HG03135 (cell line): Measurements from ENCODE around the gene EIF4E2.

ENCODE experiments used
- ATAC-seq: cut with Tn5 transposase; IDR thresholded peaks from one replicate; pipeline ENCODE4 v1.9.1; 2021; ENCODE audit warnings: mild to moderate bottlenecking, moderate library complexity; ENCODE audit not compliant: unreplicated experiment

The EIF4E2 gene, protein sequence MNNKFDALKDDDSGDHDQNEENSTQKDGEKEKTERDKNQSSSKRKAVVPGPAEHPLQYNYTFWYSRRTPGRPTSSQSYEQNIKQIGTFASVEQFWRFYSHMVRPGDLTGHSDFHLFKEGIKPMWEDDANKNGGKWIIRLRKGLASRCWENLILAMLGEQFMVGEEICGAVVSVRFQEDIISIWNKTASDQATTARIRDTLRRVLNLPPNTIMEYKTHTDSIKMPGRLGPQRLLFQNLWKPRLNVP

DNA sequence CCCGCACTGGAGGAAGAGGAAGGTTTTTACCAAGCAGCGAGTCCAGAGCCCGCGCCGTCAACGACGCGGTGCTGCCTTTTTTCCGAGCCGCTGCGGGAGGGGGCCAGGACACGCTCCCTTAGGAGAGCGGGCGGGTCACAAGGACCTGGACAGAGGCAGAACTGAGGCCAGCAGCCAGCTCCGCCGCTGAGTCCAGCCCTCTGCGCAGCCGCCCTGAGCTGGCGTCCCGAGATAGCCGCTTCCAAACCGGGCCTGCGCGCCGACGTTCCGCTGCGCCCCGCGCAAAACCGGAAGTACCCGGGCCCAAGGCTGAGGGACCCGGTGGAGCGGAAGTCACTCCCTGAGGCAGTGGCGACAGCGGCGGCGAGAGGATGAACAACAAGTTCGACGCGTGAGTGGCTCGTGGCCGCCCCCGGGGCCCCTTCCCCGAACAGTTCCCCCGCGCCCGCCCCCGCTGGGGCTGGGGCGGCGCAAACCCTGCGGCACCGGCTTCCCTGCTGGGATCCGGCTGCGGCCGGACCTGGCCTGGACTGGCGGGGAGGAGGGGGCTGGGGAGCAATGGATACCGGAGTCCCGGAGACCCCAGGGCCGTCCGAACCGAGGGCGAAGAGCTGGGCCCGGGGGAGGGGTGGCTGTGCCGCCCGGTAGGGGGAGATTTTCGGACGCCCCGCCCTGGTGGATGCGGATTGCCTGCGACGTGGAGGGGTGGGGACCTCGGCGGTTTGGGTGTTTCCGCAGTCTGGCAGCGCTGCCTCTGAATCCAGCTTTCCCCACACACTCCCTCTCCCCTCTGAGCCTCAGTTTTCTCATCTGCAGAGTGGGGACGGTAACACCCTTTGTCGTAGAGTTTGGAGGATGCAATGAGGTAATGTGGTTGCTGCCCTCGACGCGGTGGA lies at the start of gene EIF4E2, which contains the start of gene TIGD1:
Gene EIF4E2 (plus strand): TSS at position 336 of the 896 bp plus-strand sequence. CDS start 36 bp downstream, at position 372.
Gene TIGD1 (minus strand): TSS at position 204 of the 896 bp plus-strand sequence. CDS start 675 bp downstream, outside the sequence.
- peak; percentile 89 for ATAC-seq

DNA sequence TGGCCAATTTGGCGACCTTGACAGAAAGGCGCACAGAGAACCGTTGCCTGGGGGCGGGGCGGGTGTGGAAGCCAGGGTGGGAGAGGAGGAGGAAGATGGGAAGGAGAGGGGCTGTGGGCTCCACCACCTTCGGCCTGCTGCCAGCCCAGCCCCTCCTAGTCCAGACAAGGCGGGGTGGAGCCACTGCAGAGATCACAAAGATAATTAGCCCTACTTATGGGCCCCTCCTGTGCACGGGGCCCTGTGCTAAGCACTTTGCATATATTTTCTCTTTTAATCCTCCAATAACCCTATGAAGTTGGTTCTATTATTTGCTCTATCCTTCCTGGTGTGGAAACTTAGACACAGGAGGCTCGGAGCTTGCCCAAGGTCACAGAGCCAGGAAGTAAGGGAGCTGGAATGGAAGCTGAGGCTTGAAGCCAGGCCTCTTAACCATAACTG lies 49.1 kb upstream of the EIF4E2 start:
- ATAC-seq: no peak

DNA sequence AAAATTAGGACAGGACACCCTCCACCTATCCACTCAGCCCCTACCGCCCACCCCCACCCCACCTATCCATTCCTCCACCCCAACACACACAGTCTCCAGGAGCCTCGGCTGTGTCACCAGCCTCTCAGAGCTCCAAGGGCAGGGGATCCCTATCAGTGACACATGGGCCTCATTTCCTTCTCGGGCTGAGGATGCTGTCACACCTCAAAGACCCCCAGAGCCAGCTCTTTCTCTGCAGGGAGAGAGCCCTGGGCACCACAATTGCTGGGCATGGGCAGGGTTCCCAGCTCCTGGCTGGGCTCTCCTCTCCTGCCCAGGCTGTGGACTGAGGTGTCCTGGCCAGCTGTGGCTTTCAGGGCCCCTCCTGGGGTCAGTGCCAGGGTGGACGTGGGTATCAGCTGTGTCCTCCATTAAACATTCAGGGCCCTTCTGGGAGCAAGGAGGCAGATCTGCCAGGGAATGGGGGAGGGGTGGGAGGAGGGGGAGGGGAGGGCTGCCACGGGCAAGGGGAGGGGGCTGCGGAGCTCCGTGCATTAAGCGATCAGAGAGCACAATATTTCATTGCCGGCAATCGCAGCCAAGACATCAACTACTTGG lies 48.6 kb upstream of the EIF4E2 start:
- ATAC-seq: no peak

DNA sequence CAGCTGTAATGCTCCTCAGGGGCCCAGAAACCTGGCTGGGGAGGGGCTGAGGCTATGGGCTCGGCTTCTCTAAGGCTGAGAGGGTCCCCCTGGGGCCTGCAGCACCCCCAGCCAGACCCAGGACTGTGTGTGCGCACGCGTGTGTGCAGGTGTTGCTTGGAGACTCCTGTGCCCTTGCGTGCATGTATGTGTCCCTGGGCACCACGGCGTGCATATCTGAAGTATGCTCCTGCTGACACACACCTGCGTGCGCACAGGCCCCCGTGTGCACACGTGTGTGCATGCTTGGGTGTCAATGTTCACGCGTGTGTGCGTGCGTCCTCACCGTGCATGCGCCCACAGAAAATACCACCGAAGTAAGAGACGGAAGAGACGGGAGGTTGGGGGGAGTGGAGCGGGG lies 48.0 kb upstream of the EIF4E2 start:
- no peak for ATAC-seq

DNA sequence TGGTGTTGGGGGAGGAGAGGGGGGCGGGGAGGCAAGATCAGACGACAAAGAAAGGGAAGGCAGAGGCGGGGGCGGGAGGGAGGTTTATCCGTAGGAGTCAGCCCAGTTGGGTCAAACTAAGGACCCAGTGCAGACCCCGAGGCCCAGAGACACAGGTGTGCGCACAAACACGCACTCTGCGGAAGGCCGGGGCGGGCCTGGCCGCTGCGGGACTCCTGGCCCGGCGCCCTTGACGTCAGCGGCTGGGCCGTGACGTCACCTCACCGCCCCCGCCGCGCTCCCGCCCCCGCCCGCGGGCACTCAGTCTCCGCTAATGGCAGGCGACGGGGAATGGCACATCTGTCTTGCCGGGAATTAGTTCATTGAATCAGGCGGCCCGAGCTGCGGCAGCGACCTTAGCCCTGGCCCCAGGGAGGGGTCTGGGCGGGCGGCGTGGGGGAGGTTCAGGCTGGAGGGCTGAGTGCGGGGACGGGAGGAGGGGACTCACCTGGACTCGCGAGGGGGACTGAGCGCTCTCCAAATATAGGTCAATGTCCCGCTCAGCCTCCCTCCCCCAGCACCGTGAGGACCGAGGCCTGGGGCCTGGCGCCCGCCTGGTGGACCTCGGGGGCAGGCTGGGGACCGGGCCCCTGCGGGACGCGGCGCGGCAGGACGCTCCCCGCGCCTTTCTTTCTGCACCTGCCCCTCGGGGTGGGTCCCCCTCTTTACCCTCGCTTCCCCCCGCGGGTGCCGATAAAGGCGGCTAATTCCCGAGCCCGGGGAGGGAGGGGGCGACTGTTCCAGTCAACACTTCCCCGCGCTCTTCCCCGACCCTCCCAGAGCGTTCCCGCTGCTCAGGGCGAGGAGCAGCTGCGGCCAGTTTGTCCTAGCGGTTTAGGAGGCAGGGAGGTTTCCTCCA lies 47.3 kb upstream of the EIF4E2 start:
- no peak for ATAC-seq

DNA sequence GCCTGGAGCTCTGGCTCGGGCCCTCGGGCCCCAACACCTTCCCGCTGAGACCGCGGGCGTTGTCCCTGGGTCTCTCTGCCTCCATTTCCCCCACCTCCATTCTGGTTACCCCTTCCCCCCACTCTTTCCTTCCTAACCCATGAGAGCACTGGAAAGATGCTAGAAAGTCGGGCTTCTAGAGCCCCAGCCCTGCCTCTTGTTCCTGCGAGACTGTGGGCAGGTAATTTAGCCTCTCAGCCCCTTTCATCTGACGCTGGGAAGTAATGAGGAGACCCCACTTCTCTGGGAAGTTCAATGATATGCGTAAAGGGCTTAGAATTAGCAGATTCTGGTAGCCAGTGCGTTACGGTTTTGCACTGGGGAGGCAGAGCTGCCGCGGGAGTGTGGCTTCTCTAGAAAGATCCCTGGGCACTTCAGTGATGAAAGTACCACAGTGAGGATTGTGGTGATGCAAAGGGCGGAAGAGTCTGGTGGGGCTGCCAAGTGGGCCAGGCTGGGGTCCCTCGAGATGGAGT lies 46.6 kb upstream of the EIF4E2 start:
- ATAC-seq: no peak

DNA sequence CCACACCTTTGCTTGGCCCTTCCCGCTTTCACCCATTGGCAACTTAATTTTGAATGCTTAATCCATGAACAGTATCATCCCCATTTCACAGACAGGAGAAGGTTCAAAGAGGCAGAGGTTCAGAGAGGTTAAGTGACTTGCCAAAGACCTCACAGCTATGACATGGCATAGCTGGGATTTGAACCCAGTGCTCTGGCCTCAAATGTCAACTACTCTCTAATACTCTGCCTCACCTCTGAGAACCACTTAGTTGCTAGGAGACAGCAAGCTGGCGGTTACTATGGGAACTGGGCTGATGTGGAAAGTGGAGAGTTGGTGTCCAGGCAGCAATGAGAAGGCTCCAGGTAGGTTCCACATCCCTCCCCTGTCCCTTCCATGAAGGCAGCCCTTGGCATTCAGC lies 46.1 kb upstream of the EIF4E2 start:
- ATAC-seq: no peak

DNA sequence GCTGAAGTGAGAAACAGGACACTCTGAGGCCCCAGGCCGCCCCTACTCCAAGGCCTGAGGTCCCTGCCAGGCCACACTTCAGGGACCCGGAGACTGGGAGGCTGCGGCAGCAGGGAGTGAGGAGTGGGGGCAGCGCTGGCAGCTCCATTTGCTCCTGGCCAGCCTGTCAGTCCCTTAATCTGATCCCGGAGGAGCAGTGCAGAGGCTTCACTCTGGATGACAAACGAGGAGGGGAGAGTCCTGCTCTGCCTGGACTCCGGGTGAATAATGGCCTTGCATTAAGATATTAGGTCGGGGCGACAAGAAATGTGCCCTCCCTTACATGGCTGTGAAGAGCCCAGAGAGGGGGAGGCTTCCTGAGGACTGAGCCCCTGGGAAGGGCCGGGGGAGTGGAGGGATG lies 44.6 kb upstream of the EIF4E2 start:
- ATAC-seq: no peak

DNA sequence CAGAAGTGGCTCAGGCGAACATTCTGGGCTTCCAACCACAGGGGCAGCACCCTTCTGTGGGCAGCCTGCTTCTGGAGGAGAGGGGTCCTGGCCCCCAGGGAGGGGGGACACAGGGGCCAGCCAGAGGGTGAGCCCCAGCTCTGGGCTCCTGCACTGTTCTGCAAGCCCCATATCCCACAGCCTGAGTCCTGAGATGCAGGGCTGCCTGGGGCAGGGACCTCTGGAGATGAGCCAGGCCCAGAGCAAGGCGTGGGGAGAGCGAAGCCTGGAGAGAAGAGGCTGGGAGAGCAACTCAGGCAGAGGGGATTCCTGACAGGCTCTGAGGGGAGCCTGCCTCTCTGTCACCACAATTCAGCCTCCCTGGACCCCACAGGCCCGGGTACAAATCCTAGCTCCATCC lies 43.8 kb upstream of the EIF4E2 start:
- no peak for ATAC-seq

DNA sequence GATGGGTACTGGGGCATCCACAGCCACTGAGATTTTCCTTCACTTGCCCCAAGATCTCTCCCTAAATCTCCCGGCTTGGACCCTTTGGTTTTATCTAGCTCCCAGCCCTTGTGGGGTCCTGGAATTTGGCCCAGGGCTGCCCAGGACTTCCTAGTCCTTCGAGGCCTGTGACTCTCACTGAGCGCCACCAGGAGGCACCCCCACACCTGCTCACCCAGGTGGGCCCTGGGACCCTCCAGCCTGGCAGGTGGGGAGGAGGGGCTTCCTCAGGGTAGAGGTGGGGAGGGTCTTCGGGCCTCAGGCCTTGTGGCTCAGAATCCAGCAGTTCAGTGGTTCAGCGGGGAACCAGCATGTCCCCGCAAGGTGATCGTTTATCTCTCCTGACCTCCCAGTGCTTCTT lies 42.2 kb upstream of the EIF4E2 start:
- ATAC-seq: no peak

DNA sequence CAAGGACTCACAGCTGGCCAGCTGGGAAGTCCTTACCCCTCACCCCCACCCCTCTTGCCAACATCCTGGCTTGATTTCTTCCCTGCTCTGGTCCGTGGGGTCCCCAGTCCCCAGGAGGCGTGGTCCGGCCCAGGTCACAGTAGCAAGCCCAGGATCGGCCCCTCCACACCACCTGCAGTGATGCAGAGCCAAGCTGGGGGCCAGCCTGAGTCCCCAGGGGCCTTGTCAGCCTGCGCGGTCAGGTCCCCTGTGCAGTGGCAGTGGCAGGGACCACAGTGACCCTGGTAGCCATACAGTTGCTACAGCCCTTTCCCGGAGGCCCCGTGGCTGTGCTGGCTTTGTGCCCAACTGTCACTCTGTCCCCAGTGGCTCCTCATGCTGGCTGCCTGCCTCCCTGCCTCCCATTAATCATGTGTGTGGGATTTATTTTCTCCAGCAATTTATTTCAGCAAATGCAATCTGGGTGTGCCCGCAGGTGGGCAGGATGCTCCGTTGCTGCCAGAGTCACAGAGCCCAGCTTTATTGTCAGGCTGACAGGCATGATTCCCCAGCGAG lies 39.1 kb upstream of the EIF4E2 start:
- no peak for ATAC-seq

DNA sequence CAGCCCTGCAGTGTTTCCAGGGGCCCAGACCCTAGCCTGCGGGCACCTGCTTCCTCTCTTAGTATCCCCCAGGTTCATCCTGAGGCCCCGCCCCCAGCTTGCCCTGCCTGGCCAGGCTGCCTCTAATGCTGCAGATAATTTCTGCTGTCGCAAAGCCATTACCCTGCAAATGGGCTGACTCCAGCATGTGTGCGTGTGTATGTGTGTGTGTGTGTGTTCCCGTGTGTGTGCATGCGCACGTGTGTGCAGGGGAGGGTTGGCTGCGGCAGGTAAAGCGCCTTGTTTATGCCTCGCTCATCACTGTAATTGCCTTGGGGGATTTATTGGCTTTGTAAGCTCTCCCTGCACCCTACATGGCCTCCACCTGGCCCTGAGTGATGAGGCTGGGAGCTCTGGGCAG lies 37.9 kb upstream of the EIF4E2 start:
- ATAC-seq: no peak

DNA sequence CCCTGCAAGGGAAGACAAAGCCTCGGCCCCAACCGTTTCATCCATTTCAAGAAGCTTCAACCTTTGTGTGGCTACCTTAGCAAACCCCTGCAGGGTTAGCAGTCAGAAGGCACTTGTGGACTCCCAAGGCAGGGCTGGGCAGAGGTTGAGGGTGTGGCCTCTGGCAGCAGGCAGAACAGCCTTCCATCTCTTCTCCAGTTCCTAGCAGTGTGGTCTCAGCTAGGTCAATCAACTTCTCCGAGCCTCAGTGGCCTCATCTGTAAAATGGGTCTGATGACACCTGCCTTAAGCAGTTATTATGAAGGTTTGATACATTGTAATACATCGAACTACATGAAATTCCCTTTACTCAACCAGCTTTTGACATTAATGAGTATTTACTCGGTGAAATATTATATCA lies 37.1 kb upstream of the EIF4E2 start:
- ATAC-seq: no peak

DNA sequence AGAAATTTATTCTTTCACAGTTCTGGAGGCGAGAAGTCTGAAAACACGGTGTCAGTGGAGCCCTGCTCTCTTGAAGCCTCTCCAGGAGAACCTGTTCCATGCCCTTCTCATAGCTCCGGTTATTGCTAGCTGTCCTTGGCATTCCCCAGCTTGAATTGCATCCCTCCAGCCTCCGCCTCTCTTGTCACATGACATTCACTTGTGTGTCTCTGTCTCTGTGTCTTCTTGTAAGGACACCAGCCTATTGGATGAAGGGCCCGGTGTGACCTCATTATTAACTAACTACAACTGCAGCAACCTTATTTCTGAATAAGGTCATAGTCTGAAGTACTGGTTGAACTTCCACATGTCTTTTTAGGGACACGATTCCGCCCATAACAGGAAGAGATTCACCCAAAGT lies 34.9 kb upstream of the EIF4E2 start:
- no peak for ATAC-seq

DNA sequence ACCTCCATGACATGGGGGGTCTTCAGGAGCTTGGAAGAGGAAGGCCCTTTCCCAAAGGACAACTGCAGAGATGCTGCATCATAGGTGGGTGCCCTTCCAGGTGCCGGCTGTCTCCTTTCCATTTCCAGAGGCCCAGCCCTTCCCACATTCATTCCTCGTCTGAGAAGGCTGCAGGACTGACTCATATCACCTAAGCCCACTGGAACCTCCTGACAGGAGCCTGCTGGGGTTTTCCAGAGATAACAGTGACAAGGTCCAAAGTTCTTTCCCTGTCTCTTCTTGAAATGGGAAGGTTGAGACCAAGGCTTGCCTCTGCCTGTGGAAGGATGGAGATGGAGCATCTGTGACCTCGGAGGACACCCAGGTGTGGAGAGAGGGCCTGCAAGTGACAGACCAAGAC lies 33.9 kb upstream of the EIF4E2 start:
- ATAC-seq: no peak

DNA sequence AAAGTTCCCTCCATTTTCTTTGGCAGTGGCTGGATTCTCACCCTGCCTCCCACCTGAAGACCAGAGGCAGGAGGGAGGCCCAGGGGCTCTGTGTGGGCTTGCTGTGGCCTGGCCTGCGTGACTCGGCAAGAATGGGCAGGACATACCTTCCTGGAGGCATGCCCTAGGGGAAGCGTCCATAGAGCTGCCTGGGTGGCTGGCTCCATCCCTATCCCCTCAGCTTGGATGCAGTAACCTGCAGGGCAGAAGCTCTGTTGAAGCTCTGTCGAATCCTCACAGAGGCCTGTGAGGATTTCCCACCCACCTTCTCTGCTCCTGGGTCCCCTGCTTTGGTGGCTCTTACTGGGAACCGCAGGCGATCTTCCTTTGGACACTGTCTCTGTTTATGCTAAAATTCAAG lies 31.6 kb upstream of the EIF4E2 start:
- ATAC-seq: no peak

DNA sequence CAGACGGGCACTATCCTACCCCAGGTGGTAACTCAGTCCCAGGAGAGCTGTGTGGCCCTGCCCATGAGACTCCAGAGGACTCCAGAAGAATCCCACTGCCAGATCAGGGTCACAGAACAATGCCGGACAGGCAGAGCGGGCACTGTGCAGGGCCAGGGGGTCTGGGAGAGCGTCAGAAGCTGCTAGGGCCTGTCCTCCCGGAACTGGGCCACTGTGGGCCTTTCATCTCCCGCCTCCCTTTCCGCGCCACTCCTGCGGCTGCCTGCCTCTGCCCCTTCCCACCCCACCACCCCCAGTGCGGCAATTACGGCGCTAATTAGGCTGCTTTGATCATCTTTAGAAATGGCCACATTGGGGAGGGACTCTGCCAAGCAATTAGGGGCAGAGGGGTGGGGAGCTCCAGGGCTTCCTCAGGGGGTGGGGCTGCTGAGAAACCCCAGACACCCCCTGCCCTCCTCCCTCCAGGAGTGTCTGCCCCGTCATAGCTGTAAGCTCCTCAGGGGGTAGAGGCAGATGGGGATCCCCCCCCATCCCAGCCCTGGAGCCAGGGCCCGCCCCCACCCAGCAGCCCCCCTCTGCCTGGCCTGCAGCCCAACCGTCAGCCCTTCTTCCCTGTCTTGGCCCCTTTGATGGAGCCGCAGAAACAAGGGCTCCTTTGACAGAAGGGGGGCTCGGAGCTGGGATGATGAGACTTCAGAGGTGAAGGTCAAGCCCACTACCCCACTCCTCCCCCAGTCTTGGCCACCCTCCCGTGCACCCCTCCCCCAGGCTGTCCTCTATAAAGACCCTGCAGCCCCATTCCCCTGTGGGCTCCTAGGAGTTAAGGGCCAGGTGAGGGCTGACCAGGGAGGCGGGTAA lies 30.7 kb upstream of the EIF4E2 start, which contains the start of gene PRSS56:
Gene PRSS56 (plus strand): TSS at position 808 of the 858 bp plus-strand sequence. CDS start 211 bp downstream, outside the sequence.
- no peak for ATAC-seq

DNA sequence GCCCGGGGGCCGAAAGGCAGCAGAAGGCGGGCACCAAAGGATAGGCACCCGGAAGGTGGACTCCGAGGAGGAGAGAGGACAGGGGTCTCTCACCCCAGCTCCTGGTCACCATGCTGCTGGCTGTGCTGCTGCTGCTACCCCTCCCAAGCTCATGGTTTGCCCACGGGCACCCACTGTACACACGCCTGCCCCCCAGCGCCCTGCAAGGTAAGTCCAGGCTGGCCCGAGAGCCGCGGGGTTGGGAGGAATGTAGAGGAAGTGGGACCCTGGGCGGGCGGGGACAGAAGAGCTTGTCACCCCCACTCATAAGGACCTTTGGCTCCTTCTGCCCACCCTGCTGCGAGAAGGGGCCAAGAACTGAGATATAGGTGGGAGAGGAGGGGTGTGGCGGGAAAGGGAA lies 30.0 kb upstream of the EIF4E2 start:
- no peak for ATAC-seq

DNA sequence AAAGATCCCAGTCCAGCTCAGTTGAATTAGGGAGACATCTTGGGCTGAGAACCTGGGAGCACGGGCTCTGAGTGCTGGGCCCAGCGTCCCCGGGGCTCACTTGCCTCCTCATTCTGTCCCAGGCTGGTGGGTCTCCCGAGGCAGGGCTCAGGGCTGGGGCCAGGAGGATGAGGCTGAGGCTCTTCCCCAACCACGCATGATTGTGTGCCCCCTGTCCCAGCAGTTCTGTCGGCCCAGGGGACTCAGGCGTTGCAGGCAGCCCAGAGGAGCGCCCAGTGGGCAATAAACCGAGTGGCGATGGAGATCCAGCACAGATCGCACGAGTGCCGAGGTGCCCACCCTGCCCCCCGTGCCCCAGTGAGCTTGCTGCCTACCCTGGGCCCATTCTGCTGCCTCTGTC lies 29.4 kb upstream of the EIF4E2 start:
- ATAC-seq: no peak
